Neuronal stem cell (in vitro differentiated cells): ENCODE measurements around the gene JAML.

ENCODE experiments used
- DNase-seq: peaks from one replicate; pipeline ENCODE4 v3.0.0-alpha.2; 2013; ENCODE audit warnings: low spot score
- H2AFZ ChIP-seq: one replicate; pipeline ENCODE4 v1.6.1; 2013; ENCODE audit warnings: mild to moderate bottlenecking, low read length, inconsistent platforms
- H2AK5ac ChIP-seq: 2 replicates; pipeline ENCODE4 v1.6.1; 2013; ENCODE audit warnings: low read depth, mild to moderate bottlenecking, inconsistent platforms, low read length, moderate library complexity, mixed read lengths
- H2BK120ac ChIP-seq: 2 replicates; pipeline ENCODE4 v1.6.1; 2013; ENCODE audit warnings: low read depth, mild to moderate bottlenecking, inconsistent platforms, low read length, moderate library complexity, mixed read lengths
- H2BK12ac ChIP-seq: one replicate; pipeline ENCODE4 v1.6.1; 2013; ENCODE audit warnings: low read length, inconsistent platforms
- H2BK15ac ChIP-seq: 2 replicates; pipeline ENCODE4 v1.6.1; 2013; ENCODE audit warnings: mild to moderate bottlenecking, low read length, inconsistent platforms, mixed read lengths
- H2BK5ac ChIP-seq: one replicate; pipeline ENCODE4 v1.6.1; 2013; ENCODE audit warnings: inconsistent platforms, mild to moderate bottlenecking, low read length, moderate library complexity
- H3K14ac ChIP-seq: one replicate; pipeline ENCODE4 v1.6.1; 2013; ENCODE audit warnings: low read length, inconsistent platforms
- H3K18ac ChIP-seq: 2 replicates; pipeline ENCODE4 v1.6.1; 2013; ENCODE audit warnings: low read length, inconsistent platforms
- H3K23ac ChIP-seq: 2 replicates; pipeline ENCODE4 v1.6.1; 2013; ENCODE audit warnings: low read depth, mild to moderate bottlenecking, mixed read lengths, low read length, inconsistent platforms; ENCODE audit not compliant: poor library complexity
- H3K27ac ChIP-seq: replicated peaks from 3 replicates; pipeline ENCODE4 v1.5.1; 2013; ENCODE audit warnings: low read length, inconsistent platforms
- H3K27me3 ChIP-seq, 3 experiments: 2 replicates each; pipeline ENCODE4 v1.6.1; 2013; ENCODE audit warnings: low read length in 3 of 3, mild to moderate bottlenecking in 2 of 3, inconsistent platforms in 1 of 3, low read depth in 1 of 3, mixed read lengths in 1 of 3, moderate library complexity in 1 of 3; ENCODE audit not compliant: control insufficient read depth in 3 of 3, insufficient read depth in 3 of 3
- H3K36me3 ChIP-seq, 2 donors: replicated peaks in 1 of 2; 2 replicates each; pipeline ENCODE4 v1.6.1; 2013; ENCODE audit warnings: low read length in 2 of 2; ENCODE audit not compliant: control insufficient read depth in 2 of 2, insufficient read depth in 2 of 2
- H3K4ac ChIP-seq: 2 replicates; pipeline ENCODE4 v1.6.1; 2013; ENCODE audit warnings: inconsistent platforms, mild to moderate bottlenecking, low read length, moderate library complexity
- H3K4me1 ChIP-seq, 2 donors: 1 replicate in 1 of 2; 2 replicates in 1 of 2; pipeline ENCODE4 v1.6.1; 2013; ENCODE audit warnings: low read length in 2 of 2, low read depth in 1 of 2; ENCODE audit not compliant: control insufficient read depth in 2 of 2, insufficient read depth in 1 of 2
- H3K4me2 ChIP-seq: one replicate; pipeline ENCODE4 v1.6.1; 2013; ENCODE audit warnings: mild to moderate bottlenecking, low read length, inconsistent platforms; ENCODE audit not compliant: insufficient read depth, poor library complexity, severe bottlenecking
- H3K4me3 ChIP-seq, 2 donors: 2 replicates each; pipeline ENCODE4 v1.5.1; 2013; ENCODE audit warnings: low read length in 2 of 2, mild to moderate bottlenecking in 2 of 2, inconsistent platforms in 1 of 2, moderate library complexity in 1 of 2
- H3K79me1 ChIP-seq: one replicate; pipeline ENCODE4 v1.6.1; 2013; ENCODE audit warnings: low read depth, mild to moderate bottlenecking, inconsistent platforms, low read length, moderate library complexity
- H3K9ac ChIP-seq: one replicate; pipeline ENCODE4 v1.6.1; 2013; ENCODE audit warnings: mild to moderate bottlenecking, low read depth, low read length, inconsistent platforms; ENCODE audit not compliant: poor library complexity
- H3K9me3 ChIP-seq, 2 donors: replicated peaks in 1 of 2; 2 replicates each; pipeline versions ENCODE3 to v1.6.1; 2013; ENCODE audit warnings: low read length in 2 of 2, mild to moderate bottlenecking in 2 of 2, inconsistent platforms in 1 of 2, low read depth in 1 of 2, mixed read lengths in 1 of 2, moderate library complexity in 1 of 2; ENCODE audit not compliant: control insufficient read depth in 2 of 2, insufficient read depth in 1 of 2
- H4K8ac ChIP-seq: one replicate; pipeline ENCODE4 v1.6.1; 2013; ENCODE audit warnings: low read depth, mild to moderate bottlenecking, inconsistent platforms, low read length, moderate library complexity
- H4K91ac ChIP-seq: one replicate; pipeline ENCODE4 v1.6.1; 2013; ENCODE audit warnings: low read length, low read depth, mild to moderate bottlenecking, inconsistent platforms; ENCODE audit not compliant: poor library complexity
- WGBS, 2 donors: extraction: QIAGEN DNeasy Blood & Tissue Kit; methylation state at CpG; one replicate each; pipeline ENCODE4 v1.1.7; 2013; ENCODE audit warnings: missing lambda C conversion rate in 2 of 2, mixed read lengths in 1 of 2; ENCODE audit not compliant: insufficient read length in 2 of 2, insufficient replicate concordance in 1 of 2; ENCODE audit errors: extremely low coverage in 2 of 2; 5-methylcytosine and 5-hydroxymethylcytosine counted together

JAML gene

GRCh38 chr11:118168751-118169150, 56.1 kb downstream of the JAML start:
- Histone ChIP-seq H2BK15ac (no peak overlapping the region), H3K36me3 (no peaks in the 10 kb centered on the region), H3K9me3 (no peaks in the 10 kb centered on the region), H3K14ac (peak overlapping the region; percentile 90), H3K4me1 (peaks cover 0 to 3% of the 10 kb centered on the region in 2 donors), H3K27me3 (peaks cover 0 to 88% (median 29%) of the 10 kb centered on the region in 3 experiments), H3K4me2 (no peak overlapping the region), H3K18ac (peak overlapping the region; percentile 52), H3K4ac (no peak overlapping the region), H2BK5ac (no peak overlapping the region), H4K91ac (peak overlapping the region; percentile 76), H3K79me1 (no peaks in the 10 kb centered on the region), H2AK5ac (peak overlapping the region; percentile 72), H3K23ac (no peak overlapping the region), H2AFZ (no peak overlapping the region), H3K4me3 (no peak overlapping the region), H2BK120ac (no peak overlapping the region), H4K8ac (no peak overlapping the region), H3K27ac (no peak overlapping the region), H2BK12ac (no peak overlapping the region), H3K9ac (no peak overlapping the region)
- DNase-seq, result no peak
- no CpG with 5 or more reads among the region's 3 CpGs for WGBS, 2 donors

- no peak overlapping the region for H2BK15ac ChIP-seq
- no peaks in the 10 kb centered on the region for H3K36me3 ChIP-seq
- no peak overlapping the region for H3K4me2 ChIP-seq
- H3K27ac ChIP-seq, result no peak overlapping the region
- no peak overlapping the region for H2AFZ ChIP-seq
- no peak overlapping the region for H3K4ac ChIP-seq
- H3K4me1 ChIP-seq, result peaks cover 0 to 3% of the 10 kb centered on the region in 2 donors
- H3K9ac ChIP-seq, result no peak overlapping the region
- H4K8ac ChIP-seq, result no peak overlapping the region
- H3K27me3 ChIP-seq, result peaks cover 0 to 90% (median 29%) of the 10 kb centered on the region in 3 experiments
- peak overlapping the region; percentile 76 for H4K91ac ChIP-seq
- H2BK12ac ChIP-seq, result no peak overlapping the region
- WGBS, 2 donors, result no CpG with 5 or more reads among the region's 8 CpGs
- H3K79me1 ChIP-seq, result no peaks in the 10 kb centered on the region
- peak overlapping the region; percentile 90 for H3K14ac ChIP-seq
- peak overlapping the region; percentile 52 for H3K18ac ChIP-seq
- no peak overlapping the region for H3K4me3 ChIP-seq
- no peak overlapping the region for H2BK5ac ChIP-seq
- H2BK120ac ChIP-seq, result no peak overlapping the region
- H2AK5ac ChIP-seq, result peak overlapping the region; percentile 72
- H3K23ac ChIP-seq, result no peak overlapping the region
- no peak for DNase-seq
- no peaks in the 10 kb centered on the region for H3K9me3 ChIP-seq
Observed at GRCh38 chr11:118168316-118168715, 56.5 kb downstream of the JAML start.

- H3K9me3 ChIP-seq, result no peaks in the 10 kb centered on the region
Observed at GRCh38 chr11:118167906-118168305, 56.9 kb downstream of the JAML start.

GRCh38 chr11:118167253-118167652, 57.6 kb downstream of the JAML start:
- H2AK5ac ChIP-seq, result no peak overlapping the region
- no peak overlapping the region for H2BK12ac ChIP-seq

More at GRCh38 chr11:118167906-118168305, 56.9 kb downstream of the JAML start:
- Histone ChIP-seq H4K91ac (no peak overlapping the region), H2BK15ac (no peak overlapping the region), H3K4me3 (no peak overlapping the region), H3K23ac (no peak overlapping the region), H3K79me1 (no peaks in the 10 kb centered on the region), H2AFZ (no peak overlapping the region), H3K27me3 (peaks cover 0 to 90% (median 28%) of the 10 kb centered on the region in 3 experiments), H3K14ac (no peak overlapping the region), H2BK5ac (no peak overlapping the region), H3K4me2 (no peak overlapping the region), H3K18ac (no peak overlapping the region), H2BK12ac (no peak overlapping the region), H3K4ac (no peak overlapping the region), H4K8ac (no peak overlapping the region), H3K36me3 (no peaks in the 10 kb centered on the region), H3K4me1 (peaks cover 0 to 3% of the 10 kb centered on the region in 2 donors), H3K27ac (no peak overlapping the region), H2BK120ac (no peak overlapping the region), H3K9ac (no peak overlapping the region), H2AK5ac (no peak overlapping the region)
- no peak for DNase-seq
- WGBS, 2 donors, result no CpG with 5 or more reads among the region's 12 CpGs

More at GRCh38 chr11:118167253-118167652, 57.6 kb downstream of the JAML start:
- H4K91ac ChIP-seq, result no peak overlapping the region
- H3K27ac ChIP-seq, result no peak overlapping the region
- no peak overlapping the region for H3K9ac ChIP-seq
- H3K36me3 ChIP-seq, result no peaks in the 10 kb centered on the region
- H3K9me3 ChIP-seq, result no peaks in the 10 kb centered on the region
- no peak overlapping the region for H2BK15ac ChIP-seq
- H2BK5ac ChIP-seq, result peak overlapping the region; percentile 41
- WGBS, 2 donors, result no CpG with 5 or more reads among the region's 2 CpGs
- no peak overlapping the region for H4K8ac ChIP-seq
- no peak overlapping the region for H3K4me2 ChIP-seq
- H2BK120ac ChIP-seq, result no peak overlapping the region
- no peak for DNase-seq
- H3K79me1 ChIP-seq, result no peaks in the 10 kb centered on the region
- peak overlapping the region; percentile 16 for H3K18ac ChIP-seq
- H3K4me3 ChIP-seq, result no peak overlapping the region
- H3K23ac ChIP-seq, result no peak overlapping the region
- peaks cover 0 to 90% (median 26%) of the 10 kb centered on the region in 3 experiments for H3K27me3 ChIP-seq
- no peak overlapping the region for H3K14ac ChIP-seq
- H2AFZ ChIP-seq, result no peak overlapping the region
- no peak overlapping the region for H3K4ac ChIP-seq
- H3K4me1 ChIP-seq, result peaks cover 0 to 3% of the 10 kb centered on the region in 2 donors
